ENCODE results near the gene NCKAP5.

- TF ChIP-seq CEBPB (IDR thresholded peaks at IDR 0.05; ENCODE audit: low read depth, low read length) (no peak), RNF2 (IDR thresholded peaks at IDR 0.05; ENCODE audit: borderline replicate concordance, low read depth, low read length, missing control alignments, poor library complexity, severe bottlenecking) (no peak)
- TF ChIP-seq, protein P1, sequence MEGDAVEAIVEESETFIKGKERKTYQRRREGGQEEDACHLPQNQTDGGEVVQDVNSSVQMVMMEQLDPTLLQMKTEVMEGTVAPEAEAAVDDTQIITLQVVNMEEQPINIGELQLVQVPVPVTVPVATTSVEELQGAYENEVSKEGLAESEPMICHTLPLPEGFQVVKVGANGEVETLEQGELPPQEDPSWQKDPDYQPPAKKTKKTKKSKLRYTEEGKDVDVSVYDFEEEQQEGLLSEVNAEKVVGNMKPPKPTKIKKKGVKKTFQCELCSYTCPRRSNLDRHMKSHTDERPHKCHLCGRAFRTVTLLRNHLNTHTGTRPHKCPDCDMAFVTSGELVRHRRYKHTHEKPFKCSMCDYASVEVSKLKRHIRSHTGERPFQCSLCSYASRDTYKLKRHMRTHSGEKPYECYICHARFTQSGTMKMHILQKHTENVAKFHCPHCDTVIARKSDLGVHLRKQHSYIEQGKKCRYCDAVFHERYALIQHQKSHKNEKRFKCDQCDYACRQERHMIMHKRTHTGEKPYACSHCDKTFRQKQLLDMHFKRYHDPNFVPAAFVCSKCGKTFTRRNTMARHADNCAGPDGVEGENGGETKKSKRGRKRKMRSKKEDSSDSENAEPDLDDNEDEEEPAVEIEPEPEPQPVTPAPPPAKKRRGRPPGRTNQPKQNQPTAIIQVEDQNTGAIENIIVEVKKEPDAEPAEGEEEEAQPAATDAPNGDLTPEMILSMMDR (IDR thresholded peaks at IDR 0.05; ENCODE audit: control extremely low read depth in 1 of 3, insufficient read depth in 1 of 3, low read depth in 1 of 3, low read length in 3 of 3): no peak
Observed at GRCh38 chr2:133231264-133231663, 337.0 kb downstream of the NCKAP5 start.
